ENCODE measurements around the gene NHLRC2.

Gene NHLRC2

DNA sequence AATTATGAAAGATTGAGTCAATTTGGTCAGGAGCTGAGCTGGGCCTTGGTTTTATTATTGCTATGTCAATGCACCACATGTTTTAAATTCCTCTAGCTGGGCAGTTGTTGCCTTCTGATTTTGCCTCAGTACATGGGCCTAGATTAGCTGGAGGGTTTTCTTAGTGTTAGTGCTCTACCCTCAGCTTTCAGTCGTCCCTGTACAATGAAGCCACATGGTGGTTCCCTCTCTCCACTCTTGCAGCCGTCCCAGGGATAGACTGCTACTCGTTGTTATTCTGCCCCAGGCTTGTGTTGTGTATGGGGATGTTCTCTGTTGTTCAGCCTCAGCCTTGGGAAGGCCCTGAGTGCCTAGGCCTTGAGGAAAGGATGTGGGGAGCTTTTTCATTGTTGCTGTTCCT is 37.0 kb downstream of the NHLRC2 start:
- Histone ChIP-seq H4K5ac (ENCODE audit: low read length) (no peak overlapping the region), H2BK120ac (ENCODE audit: low read depth, low read length) (no peak overlapping the region), H3K36me3 (ENCODE audit: control insufficient read depth, insufficient read depth, low read length) (no peaks in the 10 kb centered on the region), H3K56ac (ENCODE audit: low read length) (no peak overlapping the region), H3K79me2 (ENCODE audit: control insufficient read depth, insufficient read depth, low read length) (no peaks in the 10 kb centered on the region), H3K27me3 (ENCODE audit: insufficient read depth, low read length, poor library complexity) (no peaks in the 10 kb centered on the region), H2AK5ac (ENCODE audit: low read length) (no peak overlapping the region), H3K4me3 (ENCODE audit: low read length) (no peak overlapping the region), H3K18ac (ENCODE audit: low read length) (no peak overlapping the region), H3K4ac (ENCODE audit: low read depth, low read length) (no peak overlapping the region), H4K8ac (ENCODE audit: low read depth, low read length) (no peak overlapping the region), H2BK5ac (ENCODE audit: low read length) (no peak overlapping the region), H3K23ac (ENCODE audit: low read length) (no peak overlapping the region), H3K4me1 (ENCODE audit: control insufficient read depth, low read depth, low read length) (no peaks in the 10 kb centered on the region), H3K79me1 (ENCODE audit: low read length) (peaks cover 5% of the 10 kb centered on the region), H3K9ac (ENCODE audit: low read length) (no peak overlapping the region), H3K4me2 (ENCODE audit: low read length) (no peak overlapping the region), H2BK15ac (replicated peaks; ENCODE audit: low read depth) (no peak overlapping the region), H3K27ac (ENCODE audit: low read depth, low read length) (no peak overlapping the region)
- peak; percentile 14 for DNase-seq
- WGBS (ENCODE audit: extremely low coverage, insufficient coverage, low lambda C conversion rate): no CpG with 5 or more reads among the region's 3 CpGs

DNA sequence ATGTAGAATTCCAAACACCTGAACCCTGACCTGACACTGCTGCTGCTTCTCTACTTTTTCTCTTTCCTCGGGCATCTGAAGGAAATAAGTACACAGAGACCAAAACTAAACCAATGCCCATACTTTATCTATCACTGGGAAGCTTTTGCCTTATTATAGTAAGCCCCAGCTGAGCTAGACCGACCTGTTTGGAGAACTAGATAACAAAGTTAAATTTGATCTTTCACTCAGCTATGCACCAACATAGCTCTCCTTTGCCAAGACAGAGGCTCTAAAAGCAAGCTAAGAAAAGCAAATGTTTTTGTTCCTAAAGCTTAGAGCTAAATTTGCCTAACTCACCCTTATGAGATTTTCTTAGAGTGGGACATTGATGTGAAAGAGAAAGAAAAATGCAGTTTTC is 39.1 kb downstream of the NHLRC2 start:
- Histone ChIP-seq H2BK15ac (replicated peaks; ENCODE audit: low read depth) (no peak overlapping the region), H4K5ac (ENCODE audit: low read length) (no peak overlapping the region), H3K56ac (ENCODE audit: low read length) (no peak overlapping the region), H3K23ac (ENCODE audit: low read length) (no peak overlapping the region), H3K18ac (ENCODE audit: low read length) (no peak overlapping the region), H3K4me1 (ENCODE audit: control insufficient read depth, low read depth, low read length) (no peaks in the 10 kb centered on the region), H3K79me1 (ENCODE audit: low read length) (peaks cover 5% of the 10 kb centered on the region), H2BK120ac (ENCODE audit: low read depth, low read length) (no peak overlapping the region), H3K27me3 (ENCODE audit: insufficient read depth, low read length, poor library complexity) (no peaks in the 10 kb centered on the region), H3K36me3 (ENCODE audit: control insufficient read depth, insufficient read depth, low read length) (no peaks in the 10 kb centered on the region), H2BK5ac (ENCODE audit: low read length) (no peak overlapping the region), H3K79me2 (ENCODE audit: control insufficient read depth, insufficient read depth, low read length) (no peaks in the 10 kb centered on the region), H2AK5ac (ENCODE audit: low read length) (no peak overlapping the region), H3K27ac (ENCODE audit: low read depth, low read length) (no peak overlapping the region), H4K8ac (ENCODE audit: low read depth, low read length) (no peak overlapping the region), H3K4ac (ENCODE audit: low read depth, low read length) (no peak overlapping the region), H3K9ac (ENCODE audit: low read length) (no peak overlapping the region), H3K4me3 (ENCODE audit: low read length) (no peak overlapping the region), H3K4me2 (ENCODE audit: low read length) (no peak overlapping the region)
- no peak for DNase-seq
- no CpG with 5 or more reads among the region's 2 CpGs for WGBS (ENCODE audit: extremely low coverage, insufficient coverage, low lambda C conversion rate)

DNA sequence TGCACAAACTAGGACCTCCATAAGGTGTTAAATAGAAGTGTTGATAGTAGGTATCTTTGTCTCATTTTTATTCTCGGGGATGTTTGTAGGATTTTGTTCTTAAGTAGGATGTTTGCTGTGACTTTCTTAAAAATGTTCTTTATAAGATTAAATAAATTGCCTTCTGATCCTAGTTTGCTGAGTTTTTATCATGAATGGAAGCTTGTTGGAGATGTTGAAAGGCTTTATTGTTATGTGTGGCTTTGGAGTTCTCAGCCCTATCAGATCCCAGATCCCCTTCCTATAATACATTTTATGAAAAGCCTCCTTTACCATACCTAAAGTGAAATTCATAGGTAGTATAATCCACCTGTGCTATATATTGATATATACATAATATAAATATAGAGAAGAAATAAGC is 40.1 kb downstream of the NHLRC2 start:
- Histone ChIP-seq H3K4me3 (ENCODE audit: low read length) (no peak overlapping the region), H2BK120ac (ENCODE audit: low read depth, low read length) (no peak overlapping the region), H3K79me2 (ENCODE audit: control insufficient read depth, insufficient read depth, low read length) (no peaks in the 10 kb centered on the region), H3K79me1 (ENCODE audit: low read length) (peaks cover 5% of the 10 kb centered on the region), H3K4me1 (ENCODE audit: control insufficient read depth, low read depth, low read length) (no peaks in the 10 kb centered on the region), H3K9ac (ENCODE audit: low read length) (no peak overlapping the region), H3K36me3 (ENCODE audit: control insufficient read depth, insufficient read depth, low read length) (no peaks in the 10 kb centered on the region), H3K4me2 (ENCODE audit: low read length) (no peak overlapping the region), H2BK15ac (replicated peaks; ENCODE audit: low read depth) (no peak overlapping the region), H3K27ac (ENCODE audit: low read depth, low read length) (no peak overlapping the region), H3K27me3 (ENCODE audit: insufficient read depth, low read length, poor library complexity) (no peaks in the 10 kb centered on the region), H3K23ac (ENCODE audit: low read length) (no peak overlapping the region), H3K56ac (ENCODE audit: low read length) (no peak overlapping the region), H2BK5ac (ENCODE audit: low read length) (no peak overlapping the region), H4K5ac (ENCODE audit: low read length) (no peak overlapping the region), H3K18ac (ENCODE audit: low read length) (no peak overlapping the region), H2AK5ac (ENCODE audit: low read length) (no peak overlapping the region), H4K8ac (ENCODE audit: low read depth, low read length) (no peak overlapping the region), H3K4ac (ENCODE audit: low read depth, low read length) (no peak overlapping the region)
- DNase-seq: no peak
- WGBS (ENCODE audit: extremely low coverage, insufficient coverage, low lambda C conversion rate): no CpG with 5 or more reads among the region's 1 CpG

DNA sequence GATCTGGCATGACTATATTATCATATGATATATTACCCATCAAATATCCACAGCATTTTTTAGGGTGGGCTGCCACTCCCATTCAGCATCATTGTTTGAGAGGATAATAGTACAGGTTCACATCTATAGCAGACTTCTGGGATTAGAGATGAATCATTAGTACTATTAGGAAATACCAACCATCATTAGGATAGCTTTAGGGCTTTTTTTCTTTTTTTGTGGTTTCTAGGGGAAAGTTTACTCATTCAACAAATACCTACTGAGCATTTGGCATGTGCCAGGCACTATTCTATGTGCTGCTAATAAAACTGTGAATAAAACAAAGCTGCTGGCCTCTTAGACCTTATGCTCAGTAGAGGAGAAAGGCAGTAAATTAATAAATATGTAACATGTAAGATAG is 40.6 kb downstream of the NHLRC2 start:
- H3K18ac ChIP-seq (ENCODE audit: low read length): no peak overlapping the region
- no peak overlapping the region for H3K4ac ChIP-seq (ENCODE audit: low read depth, low read length)
- H2BK120ac ChIP-seq (ENCODE audit: low read depth, low read length): no peak overlapping the region
- H2AK5ac ChIP-seq (ENCODE audit: low read length): no peak overlapping the region
- no peaks in the 10 kb centered on the region for H3K36me3 ChIP-seq (ENCODE audit: control insufficient read depth, insufficient read depth, low read length)
- no peak overlapping the region for H4K8ac ChIP-seq (ENCODE audit: low read depth, low read length)
- H3K4me2 ChIP-seq (ENCODE audit: low read length): no peak overlapping the region
- H3K9ac ChIP-seq (ENCODE audit: low read length): no peak overlapping the region
- no peak overlapping the region for H3K4me3 ChIP-seq (ENCODE audit: low read length)
- H2BK15ac ChIP-seq (replicated peaks; ENCODE audit: low read depth): no peak overlapping the region
- no peak overlapping the region for H4K5ac ChIP-seq (ENCODE audit: low read length)
- H3K27ac ChIP-seq (ENCODE audit: low read depth, low read length): no peak overlapping the region
- H3K79me2 ChIP-seq (ENCODE audit: control insufficient read depth, insufficient read depth, low read length): no peaks in the 10 kb centered on the region
- no peak for DNase-seq
- no peak overlapping the region for H3K56ac ChIP-seq (ENCODE audit: low read length)
- peaks cover 5% of the 10 kb centered on the region for H3K79me1 ChIP-seq (ENCODE audit: low read length)
- no peak overlapping the region for H3K23ac ChIP-seq (ENCODE audit: low read length)
- H2BK5ac ChIP-seq (ENCODE audit: low read length): no peak overlapping the region
- H3K4me1 ChIP-seq (ENCODE audit: control insufficient read depth, low read depth, low read length): no peaks in the 10 kb centered on the region
- H3K27me3 ChIP-seq (ENCODE audit: insufficient read depth, low read length, poor library complexity): no peaks in the 10 kb centered on the region

DNA sequence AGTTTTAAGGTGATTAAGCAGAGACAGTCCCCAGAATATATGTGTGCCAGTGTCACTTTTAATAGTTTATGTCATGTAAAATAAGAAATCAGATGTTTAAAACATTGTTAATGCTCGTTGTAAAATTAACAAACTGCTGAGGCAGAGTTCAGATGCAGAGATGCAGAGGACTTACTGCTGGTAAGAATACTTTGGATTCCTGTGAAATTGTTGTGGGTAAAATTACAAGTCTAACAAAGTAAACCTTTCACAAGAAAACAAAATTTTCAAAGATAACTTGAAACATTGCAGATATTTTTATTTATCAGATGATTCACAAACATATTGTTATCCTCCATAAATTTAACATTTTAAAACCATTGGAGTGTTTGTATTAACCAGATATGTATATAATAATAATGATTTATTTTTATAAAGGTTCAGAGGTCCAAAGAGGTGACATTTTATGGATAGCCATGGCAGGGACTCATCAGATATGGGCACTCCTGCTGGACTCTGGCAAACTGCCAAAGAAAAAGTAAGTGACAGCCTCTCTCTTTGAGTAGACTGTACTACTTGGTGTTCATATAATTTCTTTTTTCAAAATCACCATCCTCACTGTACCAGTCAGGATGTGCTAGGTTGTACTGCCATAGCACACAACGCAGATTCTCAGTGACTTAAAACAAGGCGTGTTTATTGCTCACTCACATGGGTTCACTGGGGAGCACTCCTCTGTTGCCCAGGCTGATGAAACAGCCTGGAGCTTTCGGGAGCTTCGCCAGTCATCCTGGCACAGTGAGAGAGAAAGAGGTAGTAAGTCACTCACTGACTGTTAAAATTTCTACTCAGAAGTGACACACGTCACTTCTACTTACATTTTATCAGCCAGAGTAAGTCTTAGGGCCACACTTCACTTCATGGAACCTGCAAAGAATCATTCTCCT is 43.5 kb downstream of the NHLRC2 start:
- H3K9ac ChIP-seq (ENCODE audit: low read length): no peak overlapping the region
- no peak overlapping the region for H3K4me2 ChIP-seq (ENCODE audit: low read length)
- H2BK120ac ChIP-seq (ENCODE audit: low read depth, low read length): no peak overlapping the region
- DNase-seq: no peak
- H3K23ac ChIP-seq (ENCODE audit: low read length): no peak overlapping the region
- no peak overlapping the region for H2BK5ac ChIP-seq (ENCODE audit: low read length)
- H3K27ac ChIP-seq (ENCODE audit: low read depth, low read length): no peak overlapping the region
- H3K79me2 ChIP-seq (ENCODE audit: control insufficient read depth, insufficient read depth, low read length): no peaks in the 10 kb centered on the region
- H3K27me3 ChIP-seq (ENCODE audit: insufficient read depth, low read length, poor library complexity): no peaks in the 10 kb centered on the region
- H2BK15ac ChIP-seq (replicated peaks; ENCODE audit: low read depth): no peak overlapping the region
- no peak overlapping the region for H4K8ac ChIP-seq (ENCODE audit: low read depth, low read length)
- no peak overlapping the region for H3K4ac ChIP-seq (ENCODE audit: low read depth, low read length)
- no peak overlapping the region for H4K5ac ChIP-seq (ENCODE audit: low read length)
- no peak overlapping the region for H3K4me3 ChIP-seq (ENCODE audit: low read length)
- no peak overlapping the region for H3K56ac ChIP-seq (ENCODE audit: low read length)
- H3K18ac ChIP-seq (ENCODE audit: low read length): no peak overlapping the region
- no peak overlapping the region for H2AK5ac ChIP-seq (ENCODE audit: low read length)
- no CpG with 5 or more reads among the region's 6 CpGs for WGBS (ENCODE audit: extremely low coverage, insufficient coverage, low lambda C conversion rate)
- peaks cover under 1% of the 10 kb centered on the region for H3K79me1 ChIP-seq (ENCODE audit: low read length)
- no peaks in the 10 kb centered on the region for H3K36me3 ChIP-seq (ENCODE audit: control insufficient read depth, insufficient read depth, low read length)
- H3K4me1 ChIP-seq (ENCODE audit: control insufficient read depth, low read depth, low read length): no peaks in the 10 kb centered on the region
